Testis (tissue), 3 donors: ENCODE measurements around the gene CFB. TPM values are rescaled to one million over a fixed set of nuclear protein-coding genes. Genes with fewer than 3 reads are reported as not detected.

ENCODE experiments used
- DNase-seq: peaks from one replicate; pipeline ENCODE4 v3.0.0-alpha.2; 2019
- H3K27ac ChIP-seq, 2 donors: fragments of 200-600 bp; sonication (generic); one replicate each; pipeline ENCODE4 v1.5.1; 2019
- H3K27me3 ChIP-seq: fragments of 200-600 bp; sonication (generic); one replicate; pipeline ENCODE4 v1.5.1; 2019
- H3K36me3 ChIP-seq: fragments of 200-600 bp; sonication (generic); one replicate; pipeline ENCODE4 v1.5.1; 2017; ENCODE audit warnings: low read depth; ENCODE audit errors: missing control alignments
- H3K4me1 ChIP-seq: fragments of 200-600 bp; sonication (generic); one replicate; pipeline ENCODE4 v1.5.1; 2019
- H3K4me3 ChIP-seq, 2 donors: fragments of 200-600 bp; sonication (generic); one replicate each; pipeline ENCODE4 v1.5.1; 2017 to 2019
- H3K9me3 ChIP-seq: fragments of 200-600 bp; sonication (generic); one replicate; pipeline ENCODE4 v1.5.1; 2017
- POLR2A ChIP-seq: fragments of 450-650 bp; IDR thresholded peaks from one replicate; pipeline ENCODE4 v1.6.1; 2017; ENCODE audit warnings: antibody characterized with exemption, mild to moderate bottlenecking, moderate library complexity
- WGBS, 2 donors: methylation state at CpG; one replicate each; pipeline ENCODE4 v1.1.5; 2018; 5-methylcytosine and 5-hydroxymethylcytosine counted together
- intact Hi-C: fragments of 100-400 bp; cut with DNase I; formaldehyde crosslinking; loops from one replicate; pipeline ENCODE4 v1.15.1; 2023; ENCODE audit warnings: low total_unique reads
- polyA plus RNA-seq: library from polyadenylated mRNA; stranded (reverse); fragments of 350-450 nt; fragmentation: Illumina TruSeq; extraction: RNeasy Lipid Tissue Mini Kit (QIAGEN cat#74804); gene quantifications from one replicate; pipeline ENCODE4 v1.2.3, GENCODE V29; 2014; ENCODE audit warnings: low read depth, low replicate concordance; ENCODE audit not compliant: insufficient read depth
- total RNA-seq, 2 donors: library from RNA; depleted of rRNA; stranded (reverse); fragments of >200 nt; gene quantifications; one replicate each; pipeline ENCODE4 v1.2.3, GENCODE V29; 2016
- TF ChIP-seq, protein P1 (sequence below), 3 experiments: fragments of 450-650 bp in 2 of 3; fragments of 200-600 bp in 1 of 3; sonication (generic) in 1 of 3; IDR thresholded peaks; one replicate each; pipeline ENCODE4 v1.5.1; 2016 to 2019; ENCODE audit warnings: antibody characterized with exemption in 3 of 3, mild to moderate bottlenecking in 2 of 3, moderate library complexity in 1 of 3

CFB gene
- total and polyA plus RNA-seq, 3 donors from 2014 or later: 4.8 to 38.6 (median 5.8) TPM

DNA sequence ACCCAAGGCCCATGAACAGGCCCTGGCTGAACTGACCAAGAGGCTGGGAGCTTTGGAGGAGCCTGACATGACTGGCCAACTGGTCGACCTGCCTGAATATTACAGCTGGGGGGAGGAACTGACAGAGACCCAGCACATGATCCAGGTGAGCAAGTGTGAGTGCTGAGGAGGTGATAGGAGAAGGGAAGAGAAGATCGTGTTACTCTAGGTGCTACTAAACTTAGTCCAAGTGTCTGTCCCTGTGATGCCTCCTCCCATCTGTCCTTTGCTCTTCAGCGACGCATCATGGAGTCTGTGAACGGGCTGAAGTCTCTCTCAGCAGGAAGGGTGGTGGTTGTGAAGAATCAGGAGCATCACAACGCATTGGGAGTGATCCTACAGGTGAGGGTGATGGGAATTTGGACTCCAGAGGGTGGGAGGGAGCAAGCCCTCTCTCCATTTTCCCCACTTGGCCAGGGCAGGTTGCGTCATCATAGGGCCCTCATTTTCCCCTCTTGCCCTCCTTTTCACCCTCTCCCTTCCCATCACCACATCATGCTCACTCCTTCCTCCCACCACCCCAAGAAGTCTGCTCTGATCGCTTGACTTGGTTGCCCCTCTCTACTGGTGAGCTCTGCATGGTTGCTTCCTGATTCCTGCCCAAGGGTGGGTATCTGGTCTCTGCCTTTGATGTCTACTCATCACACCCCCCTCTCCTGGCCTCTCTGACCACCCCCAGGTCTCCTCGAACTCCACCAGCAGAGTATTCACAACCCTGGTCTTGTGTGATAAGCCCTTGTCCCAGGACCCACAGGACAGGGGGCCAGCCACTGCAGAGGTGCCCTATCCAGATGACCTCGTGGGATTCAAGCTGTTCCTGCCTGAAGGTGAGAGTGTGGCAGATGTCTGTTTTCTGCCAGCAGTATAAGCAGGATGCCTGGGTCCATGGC is 21.4 kb downstream of the CFB start:
- Histone ChIP-seq H3K4me1 (peaks cover 10% of the 10 kb centered on the region), H3K27me3 (no peaks in the 10 kb centered on the region), H3K27ac (no peak overlapping the region), H3K4me3 (no peak overlapping the region), H3K36me3 (no peaks in the 10 kb centered on the region), H3K9me3 (no peaks in the 10 kb centered on the region)
- intact Hi-C loops: no loop called here
- TF ChIP-seq, protein P1, sequence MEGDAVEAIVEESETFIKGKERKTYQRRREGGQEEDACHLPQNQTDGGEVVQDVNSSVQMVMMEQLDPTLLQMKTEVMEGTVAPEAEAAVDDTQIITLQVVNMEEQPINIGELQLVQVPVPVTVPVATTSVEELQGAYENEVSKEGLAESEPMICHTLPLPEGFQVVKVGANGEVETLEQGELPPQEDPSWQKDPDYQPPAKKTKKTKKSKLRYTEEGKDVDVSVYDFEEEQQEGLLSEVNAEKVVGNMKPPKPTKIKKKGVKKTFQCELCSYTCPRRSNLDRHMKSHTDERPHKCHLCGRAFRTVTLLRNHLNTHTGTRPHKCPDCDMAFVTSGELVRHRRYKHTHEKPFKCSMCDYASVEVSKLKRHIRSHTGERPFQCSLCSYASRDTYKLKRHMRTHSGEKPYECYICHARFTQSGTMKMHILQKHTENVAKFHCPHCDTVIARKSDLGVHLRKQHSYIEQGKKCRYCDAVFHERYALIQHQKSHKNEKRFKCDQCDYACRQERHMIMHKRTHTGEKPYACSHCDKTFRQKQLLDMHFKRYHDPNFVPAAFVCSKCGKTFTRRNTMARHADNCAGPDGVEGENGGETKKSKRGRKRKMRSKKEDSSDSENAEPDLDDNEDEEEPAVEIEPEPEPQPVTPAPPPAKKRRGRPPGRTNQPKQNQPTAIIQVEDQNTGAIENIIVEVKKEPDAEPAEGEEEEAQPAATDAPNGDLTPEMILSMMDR (IDR thresholded peaks at IDR 0.05): no peak
- no peak for TF ChIP-seq POLR2A
- WGBS, 2 donors: 86 to 88% methylated on average over 10 of the region's 10 CpGs
- no peak for DNase-seq

DNA sequence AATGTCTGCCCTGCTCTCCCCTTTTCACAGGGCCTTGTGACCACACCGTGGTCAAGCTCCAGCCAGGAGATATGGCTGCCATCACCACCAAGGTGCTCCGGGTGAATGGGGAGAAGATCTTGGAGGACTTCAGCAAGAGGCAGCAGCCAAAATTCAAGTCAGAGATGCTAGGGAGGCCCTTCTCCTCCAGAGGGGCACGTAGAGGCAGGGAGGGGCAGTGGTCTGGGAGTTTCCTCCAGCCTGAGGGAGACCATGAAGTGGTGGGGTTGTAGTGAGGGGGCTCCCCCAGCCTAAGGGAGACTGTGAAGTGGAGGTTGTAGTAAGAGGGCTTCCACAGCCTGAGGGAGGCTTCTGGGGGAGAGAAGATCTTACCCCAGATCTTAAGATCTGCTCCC is 22.0 kb downstream of the CFB start:
- Histone ChIP-seq H3K36me3 (no peaks in the 10 kb centered on the region), H3K27me3 (no peaks in the 10 kb centered on the region), H3K27ac (no peak overlapping the region), H3K9me3 (no peaks in the 10 kb centered on the region), H3K4me3 (no peak overlapping the region), H3K4me1 (peaks cover 13% of the 10 kb centered on the region)
- DNase-seq: no peak
- no peak for TF ChIP-seq POLR2A
- TF ChIP-seq, protein P1 (IDR thresholded peaks at IDR 0.05): no peak
- WGBS, 2 donors: 85 to 92% methylated on average over 2 to 3 of the region's 3 CpGs
- intact Hi-C loops: no loop called here

DNA sequence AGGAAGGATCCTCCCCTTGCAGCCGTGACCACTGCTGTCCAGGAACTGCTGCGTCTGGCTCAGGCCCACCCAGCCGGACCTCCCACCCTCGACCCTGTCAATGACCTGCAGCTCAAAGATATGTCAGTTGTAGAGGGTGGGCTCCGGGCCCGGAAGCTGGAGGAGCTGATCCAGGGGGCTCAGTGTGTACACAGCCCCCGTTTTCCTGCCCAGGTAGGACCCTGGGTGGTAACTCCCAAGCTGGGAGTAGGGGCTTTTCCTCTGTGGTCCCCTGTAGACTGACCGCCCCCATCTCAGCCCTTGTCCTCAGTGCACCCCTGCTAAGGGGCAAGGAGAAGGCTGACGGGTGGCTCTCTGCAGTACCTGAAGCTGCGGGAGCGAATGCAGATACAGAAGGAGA is 22.4 kb downstream of the CFB start:
- H3K27ac ChIP-seq: no peak overlapping the region
- WGBS, 2 donors: 79 to 88% methylated on average over 4 to 11 of the region's 11 CpGs
- intact Hi-C loops: no loop called here
- no peaks in the 10 kb centered on the region for H3K27me3 ChIP-seq
- H3K36me3 ChIP-seq: no peaks in the 10 kb centered on the region
- peaks cover 17% of the 10 kb centered on the region for H3K4me1 ChIP-seq
- H3K4me3 ChIP-seq: no peak overlapping the region
- no peaks in the 10 kb centered on the region for H3K9me3 ChIP-seq
- no peak for TF ChIP-seq POLR2A
- TF ChIP-seq, protein P1 (IDR thresholded peaks at IDR 0.05): no peak
- DNase-seq: no peak

DNA sequence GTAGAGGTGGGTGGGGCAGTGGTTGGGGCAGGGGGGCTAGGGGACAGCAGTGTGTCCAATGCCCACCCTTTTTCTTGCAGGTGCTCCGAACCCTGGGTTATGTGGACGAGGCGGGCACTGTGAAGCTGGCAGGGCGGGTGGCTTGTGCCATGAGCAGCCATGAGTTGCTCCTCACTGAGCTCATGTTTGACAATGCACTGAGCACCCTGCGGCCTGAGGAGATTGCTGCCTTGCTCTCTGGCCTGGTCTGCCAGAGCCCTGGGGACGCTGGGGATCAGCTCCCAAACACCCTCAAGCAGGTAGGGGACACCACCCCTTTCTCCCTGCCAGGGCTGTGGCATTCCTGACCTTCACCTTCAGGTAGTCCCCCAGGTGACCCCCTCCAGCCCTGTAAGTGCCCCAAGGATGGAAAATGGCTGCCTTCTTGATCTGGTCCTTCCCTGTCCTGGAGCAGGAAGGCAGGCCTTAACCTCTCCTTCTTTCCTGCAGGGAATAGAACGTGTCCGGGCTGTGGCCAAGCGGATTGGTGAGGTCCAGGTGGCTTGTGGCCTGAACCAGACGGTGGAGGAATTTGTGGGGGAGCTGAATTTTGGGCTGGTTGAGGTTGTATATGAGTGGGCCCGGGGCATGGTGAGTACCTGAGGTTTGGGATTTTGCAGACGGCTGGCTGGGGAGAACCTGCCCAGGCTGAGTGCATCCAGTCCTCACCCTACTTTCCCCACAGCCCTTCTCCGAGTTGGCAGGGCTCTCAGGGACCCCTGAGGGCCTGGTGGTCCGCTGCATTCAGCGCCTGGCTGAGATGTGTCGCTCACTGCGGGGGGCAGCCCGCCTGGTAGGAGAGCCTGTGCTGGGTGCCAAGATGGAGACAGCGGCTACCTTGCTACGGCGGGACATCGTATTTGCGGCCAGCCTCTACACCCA is 23.2 kb downstream of the CFB start:
- no peaks in the 10 kb centered on the region for H3K36me3 ChIP-seq
- no peaks in the 10 kb centered on the region for H3K27me3 ChIP-seq
- no peak for DNase-seq
- H3K4me1 ChIP-seq: peaks cover 19% of the 10 kb centered on the region
- TF ChIP-seq POLR2A: no peak
- no peaks in the 10 kb centered on the region for H3K9me3 ChIP-seq
- 92 to 94% methylated on average over 8 to 23 of the region's 23 CpGs for WGBS, 2 donors
- no peak overlapping the region for H3K27ac ChIP-seq
- H3K4me3 ChIP-seq: no peak overlapping the region
- intact Hi-C loops: no loop called here
